ENCODE measurements around the gene TMPRSS3.

DNA sequence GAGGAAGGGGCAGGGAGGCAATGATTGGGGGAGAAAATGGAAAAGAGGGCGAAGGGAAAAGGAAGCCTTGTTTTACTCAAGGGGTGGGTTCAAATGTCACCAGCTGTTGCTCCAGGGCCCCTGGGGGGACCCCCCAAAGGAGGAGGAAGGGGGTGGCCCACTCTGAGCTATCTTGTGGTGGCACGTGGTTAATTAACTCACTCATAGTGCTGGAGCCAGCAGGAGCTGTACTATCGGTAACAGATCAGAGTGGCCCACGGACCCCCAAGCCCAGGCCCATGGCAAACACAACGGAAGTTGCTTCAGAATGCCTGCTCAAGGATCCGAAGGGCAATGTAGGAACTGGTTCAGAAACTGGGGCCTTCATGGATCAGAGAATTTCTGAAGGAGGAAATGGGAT, 52.3 kb downstream of the TMPRSS3 start:
- TF ChIP-seq CTCF (IDR thresholded peaks at IDR 0.05) (no peak), POLR2A (IDR thresholded peaks at IDR 0.05) (no peak)

Measured in heart left ventricle (tissue), 13 donors.